ENCODE data around the gene HS6ST1. TPM values are rescaled to one million over a fixed set of nuclear protein-coding genes. Genes with fewer than 3 reads are reported as not detected.
"Not testable (repeated sequence)": the region's sequence is repeated elsewhere in the genome, so short reads cannot be mapped to it uniquely, and the experiment has no call there.

HS6ST1 gene
- total RNA-seq, 6 experiments from 2014 or later: 18.5 to 27.2 (median 24.3) TPM

DNA sequence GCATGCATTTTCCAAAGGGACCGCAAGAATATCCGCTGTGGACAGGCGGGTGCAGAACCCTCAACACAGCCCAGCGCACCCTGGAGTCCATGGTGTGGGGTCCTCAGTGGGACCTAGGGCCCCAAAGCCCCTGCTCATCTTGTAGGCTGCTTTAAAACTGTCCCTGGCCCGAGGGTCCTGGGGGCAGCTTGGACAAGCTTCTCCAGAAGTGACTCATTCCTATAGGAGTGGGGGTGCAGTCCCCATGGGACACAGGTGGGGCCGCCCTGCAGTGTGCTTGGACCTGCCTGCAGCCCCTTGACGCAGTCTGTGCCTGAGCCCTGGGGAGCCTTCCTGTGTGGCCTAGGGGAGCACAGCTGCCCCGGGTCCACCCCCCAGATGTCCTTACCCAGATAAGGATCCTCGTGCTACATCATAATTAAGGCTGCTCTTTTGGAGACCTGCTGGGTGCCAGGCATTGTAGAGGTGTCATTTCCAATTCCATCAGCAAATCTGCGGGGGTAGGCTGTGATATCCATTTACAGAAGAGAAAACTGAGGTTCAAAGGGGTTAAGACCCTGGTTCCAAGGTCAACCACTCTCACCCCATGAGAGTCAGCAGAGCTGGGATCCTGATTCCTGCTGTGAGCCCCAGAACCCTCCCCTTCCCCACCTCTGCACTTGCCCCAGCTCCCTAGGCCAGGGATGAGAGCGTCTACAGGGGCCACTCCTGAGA, 1.7 kb upstream of the HS6ST1 start:
- no peak for TF ChIP-seq CTCF (IDR thresholded peaks at IDR 0.05)
- Mint-ChIP-seq H3K4me3 (no peak overlapping the region), H3K4me1 (ENCODE audit: low read depth) (peaks cover 18% of the 10 kb centered on the region), H3K36me3 (ENCODE audit: low read depth) (no peaks in the 10 kb centered on the region; the same call in 1 of the 2 replicates), H3K9me3 (no peaks in the 10 kb centered on the region), H3K27me3 (ENCODE audit: insufficient read depth) (peaks cover under 1% of the 10 kb centered on the region; the same call in 1 of the 2 replicates), H3K27ac (no peak overlapping the region)
- no peak for DNase-seq

DNA sequence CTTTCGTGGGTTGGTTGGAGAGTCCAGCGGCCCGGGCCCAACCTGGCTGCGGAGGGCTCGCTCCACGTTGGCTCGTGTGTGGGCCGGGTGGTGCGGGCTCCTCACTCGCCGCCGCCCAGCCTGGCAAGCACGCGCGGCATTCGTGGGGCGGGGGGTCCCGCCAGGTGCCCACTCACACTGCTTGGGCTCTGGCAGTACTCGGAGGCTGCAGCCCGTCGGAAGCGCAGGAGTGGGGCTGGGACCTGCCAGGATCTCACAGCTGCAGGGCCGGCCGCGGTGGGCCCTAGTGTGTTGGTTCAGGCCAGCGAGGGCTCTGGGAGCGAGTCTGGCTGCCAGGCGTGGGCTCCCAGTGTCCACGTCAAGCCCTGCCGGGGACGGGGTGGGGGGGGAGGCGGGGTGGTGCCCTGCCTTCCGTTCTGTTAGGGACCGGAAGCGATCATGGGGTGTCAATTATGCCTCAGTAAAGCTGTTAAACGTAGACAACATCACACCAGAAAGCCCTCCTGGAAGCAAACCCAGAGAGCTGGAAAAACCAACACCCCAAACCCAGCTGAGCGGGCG, 1.0 kb upstream of the HS6ST1 start:
- DNase-seq: no peak
- H3K27ac Mint-ChIP-seq: no peak overlapping the region
- peaks cover 22% of the 10 kb centered on the region for H3K4me1 Mint-ChIP-seq (ENCODE audit: low read depth)

GRCh38 chr2:128318245-128318644, 423 bp downstream of the HS6ST1 start:
- H3K36me3 Mint-ChIP-seq (ENCODE audit: low read depth); H3K27me3 Mint-ChIP-seq (ENCODE audit: insufficient read depth); H3K9me3 Mint-ChIP-seq; DNase-seq; H3K27ac Mint-ChIP-seq: not testable (repeated sequence)
- Mint-ChIP-seq H3K4me1 (ENCODE audit: low read depth) (peaks cover 26% of the 10 kb centered on the region), H3K4me3 (peak overlapping the region; percentile 78)

More for the DNA sequence above, 1.0 kb upstream of the HS6ST1 start:
- Mint-ChIP-seq H3K27me3 (ENCODE audit: insufficient read depth) (peaks cover 2% of the 10 kb centered on the region; the same call in 1 of the 2 replicates), H3K36me3 (ENCODE audit: low read depth) (no peaks in the 10 kb centered on the region; the same call in 1 of the 2 replicates), H3K4me3 (peak overlapping the region; percentile 42; the same call in 1 of the 2 replicates), H3K9me3 (no peaks in the 10 kb centered on the region)
- TF ChIP-seq CTCF (IDR thresholded peaks at IDR 0.05): no peak

- H3K27ac Mint-ChIP-seq; H3K9me3 Mint-ChIP-seq; DNase-seq; H3K36me3 Mint-ChIP-seq (ENCODE audit: low read depth); H3K27me3 Mint-ChIP-seq (ENCODE audit: insufficient read depth): not testable (repeated sequence)
- H3K4me1 Mint-ChIP-seq (ENCODE audit: low read depth): peaks cover 30% of the 10 kb centered on the region
- H3K4me3 Mint-ChIP-seq: peak overlapping the region; percentile 87
Observed at GRCh38 chr2:128317899-128318225, 806 bp downstream of the HS6ST1 start.

DNA sequence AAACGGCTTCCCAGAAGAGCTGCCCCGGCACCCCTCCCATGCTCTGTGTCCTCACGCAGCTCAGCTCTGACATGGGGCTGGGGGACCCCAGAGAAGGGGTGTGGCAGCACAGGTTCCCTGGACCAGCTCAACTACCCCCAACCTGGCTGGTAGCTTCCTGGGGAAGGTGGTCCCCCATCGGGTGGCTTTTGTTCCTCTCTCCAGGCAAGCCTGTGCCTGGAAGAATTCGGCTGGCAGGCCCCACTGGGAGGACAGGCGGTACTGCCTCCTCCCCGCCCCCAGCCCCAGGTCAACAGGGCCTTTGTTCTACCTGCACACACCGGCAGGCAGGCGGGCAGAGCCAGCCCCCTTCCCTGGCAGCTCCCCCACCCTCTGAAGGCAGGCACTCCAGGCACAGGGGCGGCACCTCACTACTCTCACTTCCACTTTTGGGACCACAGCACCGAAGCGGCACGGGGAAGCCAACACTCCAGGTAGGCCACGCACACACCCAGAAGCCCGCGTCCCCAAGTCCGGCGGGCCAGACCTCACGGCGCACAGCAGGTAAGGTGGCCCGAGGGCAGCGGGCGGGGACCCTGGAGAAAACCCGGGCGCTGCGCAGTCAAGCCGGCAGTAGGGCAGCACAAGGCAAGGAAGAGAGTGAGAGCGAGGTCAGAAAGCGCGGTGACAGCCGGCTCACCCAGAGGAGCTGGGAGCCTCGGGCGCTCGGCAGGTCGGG, 1.3 kb downstream of the HS6ST1 start:
- Mint-ChIP-seq H3K4me3 (peak overlapping the region; percentile 87), H3K9me3 (no peaks in the 10 kb centered on the region), H3K27me3 (ENCODE audit: insufficient read depth) (peaks cover 2% of the 10 kb centered on the region; the same call in 1 of the 2 replicates), H3K4me1 (ENCODE audit: low read depth) (peaks cover 31% of the 10 kb centered on the region), H3K36me3 (ENCODE audit: low read depth) (no peaks in the 10 kb centered on the region; the same call in 1 of the 2 replicates), H3K27ac (no peak overlapping the region)
- DNase-seq: no peak
- no peak for TF ChIP-seq CTCF (IDR thresholded peaks at IDR 0.05)

- Mint-ChIP-seq H3K4me1 (ENCODE audit: low read depth) (peaks cover 30% of the 10 kb centered on the region), H3K4me3 (peak overlapping the region; percentile 87), H3K36me3 (ENCODE audit: low read depth) (no peaks in the 10 kb centered on the region; the same call in 1 of the 2 replicates), H3K27me3 (ENCODE audit: insufficient read depth) (peaks cover 2% of the 10 kb centered on the region; the same call in 1 of the 2 replicates), H3K9me3 (no peaks in the 10 kb centered on the region), H3K27ac (peak overlapping the region; percentile 36; the same call in 1 of the 2 replicates)
- no peak for DNase-seq
- no peak for TF ChIP-seq CTCF (IDR thresholded peaks at IDR 0.05)
Observed at GRCh38 chr2:128316777-128317180, 1.9 kb downstream of the HS6ST1 start.
